ENCODE results near the gene REC8.
A peak's percentile ranks its signal among the peaks of the same experiment; 100 is the strongest.

DNA sequence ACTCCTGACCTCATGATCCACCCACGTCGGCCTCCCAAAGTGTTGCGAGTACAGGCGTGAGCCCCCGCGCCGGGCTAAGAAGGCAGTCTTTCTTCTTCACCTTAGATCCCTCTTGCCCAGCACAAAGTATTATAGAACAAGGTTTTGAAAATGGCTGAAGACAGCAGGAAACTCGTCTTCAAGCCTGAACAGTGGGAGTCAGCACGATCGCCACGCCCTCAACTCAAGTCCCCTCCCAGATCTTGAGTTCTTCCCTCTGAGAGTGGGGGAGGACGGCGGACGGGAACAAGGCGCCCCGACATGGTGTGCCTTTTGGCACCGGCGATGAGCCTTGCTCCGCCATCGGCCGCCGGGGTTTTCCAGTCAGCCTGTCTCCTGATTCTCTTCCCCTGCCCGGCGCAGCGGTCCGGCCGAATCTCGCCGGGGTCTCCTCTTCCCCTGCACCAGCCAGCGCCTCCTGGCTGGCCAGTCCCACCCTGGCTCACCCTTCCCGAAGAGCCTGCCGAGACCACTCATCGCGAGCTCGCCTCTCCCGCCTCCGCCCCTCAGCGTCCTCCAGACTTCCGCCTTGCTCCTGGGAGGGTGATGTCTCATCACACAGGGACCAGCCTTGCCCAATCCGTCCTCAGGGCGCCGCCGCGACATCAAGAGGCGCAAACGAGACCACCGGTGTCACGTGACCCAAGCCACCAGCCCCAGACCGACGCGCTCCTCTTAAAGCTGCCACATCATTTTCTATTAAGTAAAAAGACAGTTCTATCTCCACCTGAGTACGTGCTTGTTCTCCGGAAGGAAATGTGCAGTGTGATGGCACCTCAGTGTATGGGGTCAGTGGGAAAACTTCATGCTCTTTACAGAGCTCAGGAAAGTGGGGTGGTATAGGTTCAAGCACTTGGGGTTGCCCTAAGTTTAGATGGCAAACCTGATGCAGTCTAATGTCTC lies 41.3 kb downstream of the REC8 start, which contains the start of gene CHMP4A:
- TF ChIP-seq, protein P1, sequence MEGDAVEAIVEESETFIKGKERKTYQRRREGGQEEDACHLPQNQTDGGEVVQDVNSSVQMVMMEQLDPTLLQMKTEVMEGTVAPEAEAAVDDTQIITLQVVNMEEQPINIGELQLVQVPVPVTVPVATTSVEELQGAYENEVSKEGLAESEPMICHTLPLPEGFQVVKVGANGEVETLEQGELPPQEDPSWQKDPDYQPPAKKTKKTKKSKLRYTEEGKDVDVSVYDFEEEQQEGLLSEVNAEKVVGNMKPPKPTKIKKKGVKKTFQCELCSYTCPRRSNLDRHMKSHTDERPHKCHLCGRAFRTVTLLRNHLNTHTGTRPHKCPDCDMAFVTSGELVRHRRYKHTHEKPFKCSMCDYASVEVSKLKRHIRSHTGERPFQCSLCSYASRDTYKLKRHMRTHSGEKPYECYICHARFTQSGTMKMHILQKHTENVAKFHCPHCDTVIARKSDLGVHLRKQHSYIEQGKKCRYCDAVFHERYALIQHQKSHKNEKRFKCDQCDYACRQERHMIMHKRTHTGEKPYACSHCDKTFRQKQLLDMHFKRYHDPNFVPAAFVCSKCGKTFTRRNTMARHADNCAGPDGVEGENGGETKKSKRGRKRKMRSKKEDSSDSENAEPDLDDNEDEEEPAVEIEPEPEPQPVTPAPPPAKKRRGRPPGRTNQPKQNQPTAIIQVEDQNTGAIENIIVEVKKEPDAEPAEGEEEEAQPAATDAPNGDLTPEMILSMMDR (IDR thresholded peaks at IDR 0.05) = peak; percentile 9 to 37 (median 26)
- peak; percentile 70 to 96 for TF ChIP-seq POLR2A (IDR thresholded peaks at IDR 0.05)

Data from uterus (tissue), 2 donors.